Testis (tissue), 2 donors: ENCODE measurements around the gene FARS2.

Experiments
- CTCF ChIP-seq, 3 experiments: fragments of 450-650 bp in 2 of 3; fragments of 200-600 bp in 1 of 3; sonication (generic) in 1 of 3; IDR thresholded peaks; one replicate each; pipeline ENCODE4 v1.5.1; 2016 to 2019; ENCODE audit warnings: antibody characterized with exemption in 3 of 3, mild to moderate bottlenecking in 2 of 3, moderate library complexity in 1 of 3
- POLR2A ChIP-seq: fragments of 450-650 bp; IDR thresholded peaks from one replicate; pipeline ENCODE4 v1.6.1; 2017; ENCODE audit warnings: antibody characterized with exemption, mild to moderate bottlenecking, moderate library complexity

- TF ChIP-seq CTCF (IDR thresholded peaks at IDR 0.05) (no peak), POLR2A (no peak)
These were observed 19.6 kb downstream of the FARS2 start for GRCh38 chr6:5280920-5281319.
